ENCODE measurements around the gene GTPBP6.
A peak's percentile ranks its signal among the peaks of the same experiment; 100 is the strongest.

The GTPBP6 gene

DNA sequence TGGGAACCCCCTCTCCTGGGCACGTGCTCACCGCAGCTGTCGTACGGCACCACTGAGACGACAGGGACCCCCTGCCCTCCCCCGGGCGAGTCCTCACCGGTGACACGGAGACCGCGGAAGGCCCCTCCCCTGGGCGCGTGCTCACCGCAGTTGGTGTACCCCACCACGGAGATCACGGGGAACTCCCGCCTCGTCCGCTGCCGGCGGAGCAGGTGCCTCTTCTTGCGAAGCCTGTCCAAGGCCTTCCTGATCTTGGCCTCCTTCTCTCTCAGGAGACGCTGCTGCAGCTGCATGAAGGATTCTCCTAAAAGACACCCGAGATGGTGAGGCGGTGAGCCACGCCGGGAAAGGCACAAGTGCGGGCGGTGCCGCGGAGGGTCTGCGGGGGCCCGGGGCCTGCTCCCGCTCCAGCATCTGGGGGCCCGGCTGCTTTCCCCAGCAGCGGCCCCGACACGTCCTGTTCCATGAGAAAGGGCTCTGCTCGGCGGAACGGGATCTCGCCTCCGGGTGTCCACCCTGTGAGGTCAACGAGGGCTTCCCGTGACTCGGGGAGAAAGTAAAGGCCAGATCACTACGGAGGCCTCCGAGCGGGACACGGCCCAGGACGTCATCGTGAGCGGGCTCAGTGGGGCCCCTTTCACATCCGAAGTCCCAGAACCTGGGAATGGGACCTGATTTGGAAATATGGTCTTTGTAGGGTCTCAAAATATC lies 5.8 kb downstream of the GTPBP6 start:
- no peak for DNase-seq
- no peak overlapping the region for H3K4ac ChIP-seq (ENCODE audit: low read depth, low read length)
- no peak overlapping the region for H3K23ac ChIP-seq (ENCODE audit: low read length)
- no peak overlapping the region for H3K14ac ChIP-seq (ENCODE audit: low read length)
- H4K91ac ChIP-seq (ENCODE audit: low read depth, low read length), result no peak overlapping the region
- H3K79me2 ChIP-seq (ENCODE audit: control insufficient read depth, insufficient read depth, low read length, poor library complexity), result no peaks in the 10 kb centered on the region
- no peak overlapping the region for H2AFZ ChIP-seq (ENCODE audit: insufficient read depth, low read length, poor library complexity)
- no CpG with 5 or more reads among the region's 54 CpGs for WGBS (ENCODE audit: extremely low coverage, insufficient coverage, insufficient read length)
- no peak overlapping the region for H3K4me2 ChIP-seq (ENCODE audit: low read length)
- no peaks in the 10 kb centered on the region for H3K27me3 ChIP-seq (ENCODE audit: insufficient read depth, low read length)
- H3K4me1 ChIP-seq (ENCODE audit: control insufficient read depth in 1 of 2, insufficient read depth in 2 of 2, low read length in 2 of 2), result no peaks in the 10 kb centered on the region
- H2AK5ac ChIP-seq (ENCODE audit: low read length), result no peak overlapping the region
- no peak overlapping the region for H2BK12ac ChIP-seq (ENCODE audit: low read length)
- H3K27ac ChIP-seq (ENCODE audit: low read depth, low read length), result no peak overlapping the region
- no peak overlapping the region for H4K8ac ChIP-seq (ENCODE audit: low read depth, low read length)
- no peak overlapping the region for H2BK120ac ChIP-seq (ENCODE audit: insufficient read depth, low read length, poor library complexity)
- H3K36me3 ChIP-seq (ENCODE audit: control insufficient read depth in 1 of 2, insufficient read depth in 2 of 2, low read length in 2 of 2), result peaks cover 61 to 71% of the 10 kb centered on the region in 2 experiments
- peaks cover 10% of the 10 kb centered on the region for H3K9me3 ChIP-seq (ENCODE audit: insufficient read depth, low read depth, low read length)
- H4K12ac ChIP-seq (ENCODE audit: low read depth, low read length), result peak overlapping the region; percentile 22
- no peaks in the 10 kb centered on the region for H3K79me1 ChIP-seq (ENCODE audit: low read length)
- H2BK5ac ChIP-seq (ENCODE audit: low read depth, low read length, poor library complexity), result no peak overlapping the region
- no peak overlapping the region for H3K9ac ChIP-seq (ENCODE audit: low read length)
- H3K4me3 ChIP-seq (ENCODE audit: low read depth, low read length), result no peak overlapping the region
- no peak overlapping the region for H3K18ac ChIP-seq (ENCODE audit: low read length)

DNA sequence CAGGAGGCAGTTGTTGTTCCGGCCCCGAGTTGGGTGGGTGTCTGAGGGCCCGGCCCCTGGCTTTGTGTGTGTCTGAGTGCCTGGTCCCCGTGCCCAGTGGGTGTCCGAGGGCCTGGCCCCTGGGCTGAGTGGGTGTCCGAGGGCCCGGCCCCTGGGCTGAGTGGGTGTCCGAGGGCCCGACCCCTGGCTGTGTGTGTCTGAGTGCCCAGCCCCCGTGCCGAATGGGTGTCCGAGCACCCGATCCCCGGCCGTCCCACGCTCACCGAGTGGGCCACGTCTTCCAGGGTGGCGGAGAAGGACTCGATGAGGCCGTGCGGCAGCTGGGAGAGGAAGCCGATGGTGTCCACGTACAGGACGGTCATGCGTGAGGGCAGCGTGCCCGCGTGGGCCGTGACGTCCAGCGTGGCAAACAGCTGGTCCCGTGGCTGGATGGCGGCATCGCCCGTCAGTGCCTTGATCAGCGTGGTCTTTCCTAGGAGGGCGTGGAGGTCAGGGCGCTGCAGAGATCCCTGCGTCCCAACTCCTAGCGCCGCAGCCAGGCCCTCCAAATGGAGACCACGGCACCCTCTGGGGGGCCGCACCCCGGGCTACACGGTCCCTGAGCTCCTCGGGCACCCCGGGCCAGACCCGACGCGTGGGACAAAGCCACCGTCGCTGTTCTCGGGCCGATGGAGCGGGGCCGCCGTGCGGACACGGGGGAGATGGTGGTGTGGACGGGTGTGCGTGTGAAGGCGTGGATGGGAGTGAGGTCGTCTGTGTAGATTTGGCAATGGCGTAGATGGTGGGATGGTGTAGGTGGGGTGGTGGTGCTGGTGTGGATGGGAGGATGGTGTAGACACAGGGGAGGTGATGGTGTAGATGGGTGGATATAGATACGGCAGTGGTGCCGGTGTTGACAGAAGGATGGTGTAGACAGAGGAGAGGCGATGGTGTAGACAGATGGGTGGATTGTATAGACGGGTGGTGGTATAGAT lies 7.2 kb downstream of the GTPBP6 start:
- H3K4me2 ChIP-seq (ENCODE audit: low read length), result no peak overlapping the region
- H3K23ac ChIP-seq (ENCODE audit: low read length), result no peak overlapping the region
- no peak overlapping the region for H3K27ac ChIP-seq (ENCODE audit: low read depth, low read length)
- no peak overlapping the region for H3K18ac ChIP-seq (ENCODE audit: low read length)
- H3K36me3 ChIP-seq (ENCODE audit: control insufficient read depth in 1 of 2, insufficient read depth in 2 of 2, low read length in 2 of 2), result peaks cover 64 to 75% of the 10 kb centered on the region in 2 experiments
- no peak for DNase-seq
- H4K12ac ChIP-seq (ENCODE audit: low read depth, low read length), result no peak overlapping the region
- H3K4me1 ChIP-seq (ENCODE audit: control insufficient read depth in 1 of 2, insufficient read depth in 2 of 2, low read length in 2 of 2), result no peaks in the 10 kb centered on the region
- no peaks in the 10 kb centered on the region for H3K79me2 ChIP-seq (ENCODE audit: control insufficient read depth, insufficient read depth, low read length, poor library complexity)
- no peak overlapping the region for H4K91ac ChIP-seq (ENCODE audit: low read depth, low read length)
- H2AK5ac ChIP-seq (ENCODE audit: low read length), result no peak overlapping the region
- WGBS (ENCODE audit: extremely low coverage, insufficient coverage, insufficient read length), result 100% methylated on average over 4 of the region's 69 CpGs
- H3K4ac ChIP-seq (ENCODE audit: low read depth, low read length), result no peak overlapping the region
- no peak overlapping the region for H2BK120ac ChIP-seq (ENCODE audit: insufficient read depth, low read length, poor library complexity)
- H3K9ac ChIP-seq (ENCODE audit: low read length), result no peak overlapping the region
- H3K79me1 ChIP-seq (ENCODE audit: low read length), result no peaks in the 10 kb centered on the region
- no peak overlapping the region for H3K14ac ChIP-seq (ENCODE audit: low read length)
- H2BK5ac ChIP-seq (ENCODE audit: low read depth, low read length, poor library complexity), result no peak overlapping the region
- H3K27me3 ChIP-seq (ENCODE audit: insufficient read depth, low read length), result no peaks in the 10 kb centered on the region
- peaks cover 8% of the 10 kb centered on the region for H3K9me3 ChIP-seq (ENCODE audit: insufficient read depth, low read depth, low read length)
- no peak overlapping the region for H4K8ac ChIP-seq (ENCODE audit: low read depth, low read length)
- no peak overlapping the region for H2BK12ac ChIP-seq (ENCODE audit: low read length)
- H2AFZ ChIP-seq (ENCODE audit: insufficient read depth, low read length, poor library complexity), result no peak overlapping the region
- no peak overlapping the region for H3K4me3 ChIP-seq (ENCODE audit: low read depth, low read length)

DNA sequence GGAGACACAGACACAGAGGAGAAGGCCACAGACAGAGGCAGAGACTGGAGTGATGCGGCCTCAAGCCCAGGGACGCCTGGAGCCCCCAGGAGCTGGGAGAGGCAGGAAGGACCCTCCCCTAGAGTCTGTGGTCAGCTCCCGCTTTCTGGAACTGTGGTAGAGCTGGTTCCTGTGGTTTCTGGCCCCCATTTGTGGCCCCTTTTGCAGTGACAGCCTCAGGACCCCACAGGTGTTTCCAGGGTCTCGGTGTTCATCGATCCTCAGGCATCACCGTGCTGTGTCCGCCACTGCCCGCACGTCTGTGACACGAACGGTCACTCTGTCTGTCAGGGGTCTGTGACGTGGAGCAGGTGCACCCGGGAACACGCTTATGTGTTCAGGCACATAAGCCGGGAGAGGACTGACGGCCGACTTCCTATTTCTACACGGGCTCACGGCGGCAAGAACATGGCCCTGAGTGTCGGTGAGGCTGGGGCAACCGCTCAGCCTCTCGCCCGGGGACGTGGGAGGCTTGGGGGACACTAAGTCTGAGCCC lies 7.9 kb downstream of the GTPBP6 start:
- no peak overlapping the region for H3K9ac ChIP-seq (ENCODE audit: low read length)
- whole genome bisulfite sequencing (ENCODE audit: extremely low coverage, insufficient coverage, insufficient read length), result no CpG with 5 or more reads among the region's 25 CpGs
- no peak overlapping the region for H3K14ac ChIP-seq (ENCODE audit: low read length)

DNA sequence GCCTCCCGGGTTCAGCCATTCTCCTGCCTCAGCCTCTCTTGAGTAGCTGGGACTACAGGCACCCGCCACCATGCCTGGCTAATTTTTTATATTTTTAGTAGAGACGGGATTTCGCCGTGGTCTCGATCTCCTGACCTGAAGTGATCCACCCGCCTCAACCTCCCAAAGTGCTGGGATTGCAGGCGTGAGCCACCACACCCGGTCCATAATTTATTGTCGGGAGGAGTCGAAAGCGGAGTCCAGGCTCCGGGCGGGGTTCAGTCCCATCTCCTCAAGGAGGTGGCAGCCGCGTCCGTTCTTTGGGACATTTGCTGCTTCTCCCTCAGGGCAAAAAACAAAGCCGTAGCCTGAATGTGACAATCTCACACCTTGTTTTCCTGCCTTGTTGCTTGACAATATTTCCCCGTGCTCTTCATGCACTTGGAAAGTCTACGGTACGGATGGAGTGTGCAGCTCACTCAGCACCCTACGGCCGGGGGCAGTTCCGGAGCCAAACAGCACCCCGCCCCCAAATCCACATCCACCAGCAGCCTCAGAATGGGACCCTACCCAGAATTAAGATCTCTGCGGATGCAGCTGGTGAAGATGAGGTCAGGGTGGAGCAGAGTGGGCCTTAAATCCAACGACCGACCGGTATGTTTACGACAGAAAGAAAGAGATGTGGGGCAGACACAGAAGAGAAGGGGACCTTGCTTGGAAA lies 9.6 kb downstream of the GTPBP6 start:
- H3K27me3 ChIP-seq (ENCODE audit: insufficient read depth, low read length), result no peaks in the 10 kb centered on the region
- no peak overlapping the region for H2BK120ac ChIP-seq (ENCODE audit: insufficient read depth, low read length, poor library complexity)
- H3K4me1 ChIP-seq (ENCODE audit: control insufficient read depth in 1 of 2, insufficient read depth in 2 of 2, low read length in 2 of 2), result no peaks in the 10 kb centered on the region
- H3K79me1 ChIP-seq (ENCODE audit: low read length), result no peaks in the 10 kb centered on the region
- no peak overlapping the region for H2AFZ ChIP-seq (ENCODE audit: insufficient read depth, low read length, poor library complexity)
- no peak overlapping the region for H2BK12ac ChIP-seq (ENCODE audit: low read length)
- H3K4me3 ChIP-seq (ENCODE audit: low read depth, low read length), result no peak overlapping the region
- no peak for DNase-seq
- no CpG with 5 or more reads among the region's 30 CpGs for WGBS (ENCODE audit: extremely low coverage, insufficient coverage, insufficient read length)
- H2BK5ac ChIP-seq (ENCODE audit: low read depth, low read length, poor library complexity), result no peak overlapping the region
- no peak overlapping the region for H2AK5ac ChIP-seq (ENCODE audit: low read length)
- H4K12ac ChIP-seq (ENCODE audit: low read depth, low read length), result no peak overlapping the region
- H3K9me3 ChIP-seq (ENCODE audit: insufficient read depth, low read depth, low read length), result peaks cover 5% of the 10 kb centered on the region
- no peak overlapping the region for H3K18ac ChIP-seq (ENCODE audit: low read length)
- H3K4ac ChIP-seq (ENCODE audit: low read depth, low read length), result no peak overlapping the region
- no peak overlapping the region for H3K4me2 ChIP-seq (ENCODE audit: low read length)
- no peak overlapping the region for H4K91ac ChIP-seq (ENCODE audit: low read depth, low read length)
- H4K8ac ChIP-seq (ENCODE audit: low read depth, low read length), result no peak overlapping the region
- H3K79me2 ChIP-seq (ENCODE audit: control insufficient read depth, insufficient read depth, low read length, poor library complexity), result no peaks in the 10 kb centered on the region
- no peak overlapping the region for H3K27ac ChIP-seq (ENCODE audit: low read depth, low read length)
- H3K23ac ChIP-seq (ENCODE audit: low read length), result no peak overlapping the region
- H3K9ac ChIP-seq (ENCODE audit: low read length), result no peak overlapping the region
- peaks cover 59 to 71% of the 10 kb centered on the region in 2 experiments for H3K36me3 ChIP-seq (ENCODE audit: control insufficient read depth in 1 of 2, insufficient read depth in 2 of 2, low read length in 2 of 2)
- no peak overlapping the region for H3K14ac ChIP-seq (ENCODE audit: low read length)

More for the DNA sequence above, 7.9 kb downstream of the GTPBP6 start:
- H2BK120ac ChIP-seq (ENCODE audit: insufficient read depth, low read length, poor library complexity), result no peak overlapping the region
- H3K27ac ChIP-seq (ENCODE audit: low read depth, low read length), result no peak overlapping the region
- H4K91ac ChIP-seq (ENCODE audit: low read depth, low read length), result no peak overlapping the region
- no peaks in the 10 kb centered on the region for H3K4me1 ChIP-seq (ENCODE audit: control insufficient read depth in 1 of 2, insufficient read depth in 2 of 2, low read length in 2 of 2)
- H2AFZ ChIP-seq (ENCODE audit: insufficient read depth, low read length, poor library complexity), result no peak overlapping the region
- no peak overlapping the region for H4K8ac ChIP-seq (ENCODE audit: low read depth, low read length)
- H2BK5ac ChIP-seq (ENCODE audit: low read depth, low read length, poor library complexity), result no peak overlapping the region
- H3K36me3 ChIP-seq (ENCODE audit: control insufficient read depth in 1 of 2, insufficient read depth in 2 of 2, low read length in 2 of 2), result peaks cover 62 to 77% of the 10 kb centered on the region in 2 experiments
- H3K4me3 ChIP-seq (ENCODE audit: low read depth, low read length), result no peak overlapping the region
- no peaks in the 10 kb centered on the region for H3K79me1 ChIP-seq (ENCODE audit: low read length)
- DNase-seq, result no peak
- H3K4ac ChIP-seq (ENCODE audit: low read depth, low read length), result no peak overlapping the region
- H3K79me2 ChIP-seq (ENCODE audit: control insufficient read depth, insufficient read depth, low read length, poor library complexity), result no peaks in the 10 kb centered on the region
- no peak overlapping the region for H4K12ac ChIP-seq (ENCODE audit: low read depth, low read length)
- no peak overlapping the region for H3K18ac ChIP-seq (ENCODE audit: low read length)
- H3K9me3 ChIP-seq (ENCODE audit: insufficient read depth, low read depth, low read length), result peaks cover 6% of the 10 kb centered on the region
- no peak overlapping the region for H2BK12ac ChIP-seq (ENCODE audit: low read length)
- H2AK5ac ChIP-seq (ENCODE audit: low read length), result no peak overlapping the region
- H3K4me2 ChIP-seq (ENCODE audit: low read length), result no peak overlapping the region
- H3K23ac ChIP-seq (ENCODE audit: low read length), result no peak overlapping the region
- no peaks in the 10 kb centered on the region for H3K27me3 ChIP-seq (ENCODE audit: insufficient read depth, low read length)
